Smooth muscle cell (in vitro differentiated cells): ENCODE measurements around the gene IGF1. TPM values are rescaled to one million over a fixed set of nuclear protein-coding genes. Genes with fewer than 3 reads are reported as not detected.
A peak's percentile ranks its signal among the peaks of the same experiment; 100 is the strongest.

Experiments used
- DNase-seq: peaks from one replicate; lab custom pipeline; 2025; ENCODE audit not compliant: unreplicated experiment; lab: John Stamatoyannopoulos, UW
- H2AFZ ChIP-seq: fragments of 200-600 bp; sonication (generic); 2 replicates; pipeline ENCODE4 v1.6.0; 2016; ENCODE audit warnings: antibody characterized with exemption, low read depth, mild to moderate bottlenecking
- H3F3A ChIP-seq: fragments of 200-600 bp; sonication (generic); 2 replicates; pipeline ENCODE4 v1.6.0; 2017; ENCODE audit warnings: antibody characterized with exemption, low read depth
- H3K27ac ChIP-seq: fragments of 200-600 bp; sonication (generic); 2 replicates; pipeline ENCODE4 v1.5.1; 2016; ENCODE audit warnings: low read depth, mild to moderate bottlenecking
- H3K27me3 ChIP-seq: fragments of 200-600 bp; sonication (generic); 2 replicates; pipeline ENCODE4 v1.6.1; 2016; ENCODE audit warnings: low read depth, mild to moderate bottlenecking
- H3K36me3 ChIP-seq: fragments of 200-600 bp; sonication (generic); 2 replicates; pipeline ENCODE4 v1.5.1; 2016; ENCODE audit warnings: low read depth
- H3K4me1 ChIP-seq: fragments of 200-600 bp; sonication (generic); 2 replicates; pipeline ENCODE4 v1.5.1; 2016; ENCODE audit warnings: low read depth
- H3K4me2 ChIP-seq: fragments of 200-600 bp; sonication (generic); 2 replicates; pipeline ENCODE4 v1.6.0; 2016; ENCODE audit warnings: mild to moderate bottlenecking
- H3K4me3 ChIP-seq: fragments of 200-600 bp; sonication (generic); 2 replicates; pipeline ENCODE4 v1.5.1; 2016; ENCODE audit warnings: mild to moderate bottlenecking
- H3K79me2 ChIP-seq: fragments of 200-600 bp; sonication (generic); 2 replicates; pipeline ENCODE4 v1.6.0; 2016; ENCODE audit warnings: low read depth, mild to moderate bottlenecking
- H3K9ac ChIP-seq: fragments of 200-600 bp; sonication (generic); 2 replicates; pipeline ENCODE4 v1.6.0; 2016; ENCODE audit warnings: low read depth
- H3K9me3 ChIP-seq: fragments of 200-600 bp; sonication (generic); replicated peaks from 2 replicates; pipeline ENCODE4 v1.5.1; 2016; ENCODE audit warnings: low read depth
- H4K20me1 ChIP-seq: fragments of 200-600 bp; sonication (generic); 2 replicates; pipeline ENCODE4 v1.6.0; 2016; ENCODE audit warnings: low read depth
- CTCF ChIP-seq: fragments of 200-600 bp; sonication (generic); IDR thresholded peaks from 2 replicates; pipeline ENCODE4 v1.5.1; 2017; ENCODE audit warnings: borderline replicate concordance, mild to moderate bottlenecking, antibody characterized with exemption; ENCODE audit not compliant: insufficient read depth, poor library complexity, severe bottlenecking
- WGBS: methylation state at CpG from one replicate; pipeline ENCODE4 v1.1.7; 2016; ENCODE audit warnings: low lambda C conversion rate; 5-methylcytosine and 5-hydroxymethylcytosine counted together
- polyA plus RNA-seq: library from polyadenylated mRNA; unstranded; fragments of >200 nt; fragmentation: Nextera tagmentation; extraction: Ambion mirVana; gene quantifications from 2 replicates; pipeline ENCODE4 v1.2.1, GENCODE V29; 2016
- total RNA-seq: library from RNA; depleted of rRNA; stranded (reverse); fragments of >200 nt; gene quantifications from 2 replicates; pipeline ENCODE4 v1.2.3, GENCODE V29; 2014

The IGF1 gene
- total and polyA plus RNA-seq, 2 experiments from 2014 or later = 1.3 to 8.9 TPM

GRCh38 chr12:102439426-102440405, 40.6 kb downstream of the IGF1 start:
- peak overlapping the region; percentile 8 for H3K4me2 ChIP-seq
- no peak overlapping the region for H3K9ac ChIP-seq
- H2AFZ ChIP-seq = no peak overlapping the region
- no peak for TF ChIP-seq CTCF
- H3F3A ChIP-seq = no peaks in the 10 kb centered on the region
- DNase-seq = no peak
- 82% methylated on average over 11 of the region's 11 CpGs for WGBS
- H4K20me1 ChIP-seq = no peaks in the 10 kb centered on the region
- no peak overlapping the region for H3K4me3 ChIP-seq
- H3K36me3 ChIP-seq = no peaks in the 10 kb centered on the region
- no peaks in the 10 kb centered on the region for H3K27me3 ChIP-seq
- no peaks in the 10 kb centered on the region for H3K79me2 ChIP-seq
- no peaks in the 10 kb centered on the region for H3K4me1 ChIP-seq
- H3K9me3 ChIP-seq = no peaks in the 10 kb centered on the region
- H3K27ac ChIP-seq = no peak overlapping the region

GRCh38 chr12:102438827-102439210, 41.5 kb downstream of the IGF1 start:
- Histone ChIP-seq H3K4me2 (peak overlapping the region; percentile 8), H3K79me2 (no peaks in the 10 kb centered on the region), H3K36me3 (no peaks in the 10 kb centered on the region), H3K4me3 (no peak overlapping the region), H2AFZ (no peak overlapping the region), H3K27ac (no peak overlapping the region), H3K9me3 (no peaks in the 10 kb centered on the region), H4K20me1 (no peaks in the 10 kb centered on the region), H3K27me3 (no peaks in the 10 kb centered on the region), H3F3A (no peaks in the 10 kb centered on the region), H3K9ac (no peak overlapping the region), H3K4me1 (no peaks in the 10 kb centered on the region)
- 65% methylated on average over 2 of the region's 2 CpGs for WGBS
- no peak for TF ChIP-seq CTCF
- no peak for DNase-seq

- Histone ChIP-seq H4K20me1 (no peaks in the 10 kb centered on the region), H3K4me1 (no peaks in the 10 kb centered on the region), H3K4me3 (no peak overlapping the region), H3K9me3 (no peaks in the 10 kb centered on the region), H3K27ac (no peak overlapping the region), H2AFZ (peak overlapping the region; percentile 57), H3K36me3 (no peaks in the 10 kb centered on the region), H3K79me2 (no peaks in the 10 kb centered on the region), H3K9ac (no peak overlapping the region), H3F3A (no peaks in the 10 kb centered on the region), H3K27me3 (no peaks in the 10 kb centered on the region), H3K4me2 (peak overlapping the region; percentile 58)
- DNase-seq = no peak
- WGBS = 51% methylated on average over 11 of the region's 11 CpGs
- TF ChIP-seq CTCF = no peak
Observed at GRCh38 chr12:102438047-102438826, 42.1 kb downstream of the IGF1 start.
